H1 (cell line): Measurements from ENCODE around the gene RHEB. TPM values are rescaled to one million over a fixed set of nuclear protein-coding genes. Genes with fewer than 3 reads are reported as not detected.

Experiments used
- CTCF ChIA-PET: fragments of 300-600 bp; sonication (Branson Sonifier 250); formaldehyde crosslinking; loops from one replicate; lab custom pipeline; 2021; ENCODE audit not compliant: partially characterized antibody; lab: Charles Lee
- POLR2A ChIA-PET: fragments of 300-600 bp; sonication (Branson Sonifier 250); formaldehyde crosslinking; loops from one replicate; lab custom pipeline; 2021; ENCODE audit warnings: inconsistent platforms; ENCODE audit not compliant: partially characterized antibody; lab: Charles Lee
- DNase-seq, 2 experiments: peaks; one replicate each; pipeline versions ENCODE4 v3.0.0 to v3.0.0-alpha.2; 2010 to 2022; ENCODE audit warnings: low spot score in 2 of 2, low read depth in 1 of 2, mixed read lengths in 1 of 2
- FAIRE-seq: peaks from 2 replicates; lab custom pipeline; 2011; peaks lifted over from hg19 to GRCh38; lab: Jason Lieb, UNC
- H2AFZ ChIP-seq: 2 replicates; pipeline ENCODE4 v1.8.1; 2012; ENCODE audit warnings: low read length, inconsistent platforms
- H2AK5ac ChIP-seq: 2 replicates; pipeline ENCODE4 v1.6.1; 2013; ENCODE audit warnings: low read depth, low read length
- H2BK120ac ChIP-seq: replicated peaks from 2 replicates; pipeline ENCODE3; 2013; ENCODE audit warnings: low read depth, low read length, inconsistent platforms
- H2BK12ac ChIP-seq: 2 replicates; pipeline ENCODE4 v1.6.1; 2013; ENCODE audit warnings: low read depth, low read length
- H2BK15ac ChIP-seq: 2 replicates; pipeline ENCODE4 v1.6.1; 2013; ENCODE audit warnings: low read length
- H2BK20ac ChIP-seq: 2 replicates; pipeline ENCODE4 v1.6.1; 2013; ENCODE audit warnings: low read length
- H2BK5ac ChIP-seq: 2 replicates; pipeline ENCODE4 v1.6.1; 2013; ENCODE audit warnings: low read depth, low read length
- H3K14ac ChIP-seq: 2 replicates; pipeline ENCODE4 v1.6.1; 2013; ENCODE audit warnings: inconsistent platforms; ENCODE audit not compliant: insufficient read length
- H3K18ac ChIP-seq: 2 replicates; pipeline ENCODE4 v1.6.1; 2013; ENCODE audit warnings: low read length; ENCODE audit errors: extremely low read depth
- H3K23ac ChIP-seq: 2 replicates; pipeline ENCODE4 v1.6.1; 2013; ENCODE audit warnings: inconsistent platforms; ENCODE audit not compliant: insufficient read length
- H3K23me2 ChIP-seq: 2 replicates; pipeline ENCODE4 v1.6.1; 2013; ENCODE audit warnings: low read depth, low read length
- H3K27ac ChIP-seq: 2 replicates; pipeline ENCODE4 v1.6.1; 2011; ENCODE audit warnings: low read depth, low read length, inconsistent platforms
- H3K27me3 ChIP-seq, 4 experiments: replicated peaks in 1 of 4; 1 replicate in 1 of 4; 2 replicates in 3 of 4; pipeline versions ENCODE4 v1.6.1 to v1.8.1; 2011 to 2013; ENCODE audit warnings: low read length in 3 of 4, mild to moderate bottlenecking in 3 of 4, inconsistent platforms in 2 of 4, mixed read lengths in 2 of 4, moderate library complexity in 1 of 4; ENCODE audit not compliant: control insufficient read depth in 3 of 4, insufficient read depth in 3 of 4; ENCODE audit errors: extremely low read depth in 1 of 4
- H3K36me3 ChIP-seq, 4 experiments: 2 replicates each; pipeline versions ENCODE4 v1.6.1 to v1.8.1; 2011 to 2013; ENCODE audit warnings: mild to moderate bottlenecking in 4 of 4, low read length in 3 of 4, moderate library complexity in 2 of 4, control low read depth in 1 of 4, inconsistent platforms in 1 of 4; ENCODE audit not compliant: insufficient read depth in 4 of 4, control insufficient read depth in 2 of 4
- H3K4ac ChIP-seq: replicated peaks from 2 replicates; pipeline ENCODE3; 2013; ENCODE audit warnings: low read length, low read depth, mixed read lengths, inconsistent platforms; ENCODE audit not compliant: insufficient read length
- H3K4me1 ChIP-seq, 4 experiments: replicated peaks in 1 of 4; 1 replicate in 1 of 4; 2 replicates in 3 of 4; pipeline versions ENCODE4 v1.6.1 to v1.8.1; 2011 to 2013; ENCODE audit warnings: low read length in 3 of 4, inconsistent platforms in 2 of 4, mixed read lengths in 1 of 4; ENCODE audit not compliant: insufficient read depth in 4 of 4, control insufficient read depth in 3 of 4
- H3K4me2 ChIP-seq, 2 experiments: 2 replicates each; pipeline versions ENCODE4 v1.6.1 to v1.8.1; 2011 to 2013; ENCODE audit warnings: low read depth in 2 of 2, low read length in 2 of 2, control low read depth in 1 of 2, inconsistent platforms in 1 of 2, mild to moderate bottlenecking in 1 of 2; ENCODE audit not compliant: insufficient read depth in 1 of 2
- H3K4me3 ChIP-seq, 4 experiments: fragments of 200-600, 300-600 bp in 1 of 4; sonication (generic), shearing (Covaris generic), sonication (Bioruptor Twin) in 1 of 4; 2 replicates each; pipeline versions ENCODE4 v1.5.1 to v1.8.1; 2011 to 2016; ENCODE audit warnings: low read length in 4 of 4, low read depth in 3 of 4, control low read depth in 2 of 4, inconsistent platforms in 2 of 4, mild to moderate bottlenecking in 2 of 4, mixed read lengths in 1 of 4, moderate library complexity in 1 of 4; ENCODE audit not compliant: insufficient read depth in 2 of 4; ENCODE audit errors: extremely low read depth in 1 of 4
- H3K56ac ChIP-seq: replicated peaks from 2 replicates; pipeline ENCODE3; 2013; ENCODE audit warnings: low read depth, mild to moderate bottlenecking, mixed read lengths, low read length, inconsistent platforms; ENCODE audit not compliant: insufficient read length
- H3K79me1 ChIP-seq: 2 replicates; pipeline ENCODE4 v1.6.1; 2013; ENCODE audit warnings: low read depth, low read length, control low read depth
- H3K79me2 ChIP-seq, 2 experiments: 2 replicates each; pipeline versions ENCODE4 v1.6.1 to v1.8.1; 2012 to 2013; ENCODE audit warnings: low read length in 2 of 2, mild to moderate bottlenecking in 2 of 2, inconsistent platforms in 1 of 2; ENCODE audit not compliant: insufficient read depth in 2 of 2, control insufficient read depth in 1 of 2
- H3K9ac ChIP-seq, 4 experiments: replicated peaks in 1 of 4; 1 replicate in 1 of 4; 2 replicates in 3 of 4; pipeline versions ENCODE4 v1.6.1 to v1.8.1; 2011 to 2013; ENCODE audit warnings: low read depth in 3 of 4, low read length in 3 of 4, control low read depth in 2 of 4, mild to moderate bottlenecking in 2 of 4, moderate library complexity in 2 of 4, inconsistent platforms in 1 of 4; ENCODE audit errors: extremely low read depth in 1 of 4
- H3K9me3 ChIP-seq, 2 experiments: 2 replicates each; pipeline versions ENCODE4 v1.6.1 to v1.8.1; 2012 to 2013; ENCODE audit warnings: mild to moderate bottlenecking in 2 of 2, moderate library complexity in 2 of 2, control low read depth in 1 of 2, inconsistent platforms in 1 of 2, low read depth in 1 of 2, low read length in 1 of 2, mixed read lengths in 1 of 2; ENCODE audit not compliant: insufficient read depth in 2 of 2
- H4K20me1 ChIP-seq, 2 experiments: replicated peaks in 1 of 2; 2 replicates each; pipeline versions ENCODE3 to v1.8.1; 2011 to 2013; ENCODE audit warnings: inconsistent platforms in 2 of 2, low read length in 2 of 2, mild to moderate bottlenecking in 1 of 2; ENCODE audit not compliant: insufficient read depth in 2 of 2, control insufficient read depth in 1 of 2
- H4K5ac ChIP-seq: 2 replicates; pipeline ENCODE4 v1.6.1; 2013; ENCODE audit warnings: low read length, low read depth, mixed read lengths, inconsistent platforms; ENCODE audit not compliant: insufficient read length
- H4K8ac ChIP-seq: 2 replicates; pipeline ENCODE4 v1.8.0; 2013; ENCODE audit warnings: mild to moderate bottlenecking, moderate library complexity, low read length, inconsistent platforms; ENCODE audit not compliant: insufficient read depth; ENCODE audit errors: extremely low read depth
- H4K91ac ChIP-seq: replicated peaks from 2 replicates; pipeline ENCODE3; 2013; ENCODE audit warnings: low read length, mixed read lengths, inconsistent platforms; ENCODE audit not compliant: insufficient read length
- EGR1 ChIP-seq: IDR thresholded peaks from 2 replicates; pipeline ENCODE4 v1.6.1; 2011; ENCODE audit warnings: low read depth, low read length, borderline replicate concordance
- MAFK ChIP-seq: IDR thresholded peaks from 2 replicates; pipeline ENCODE4 v1.6.1; 2012; ENCODE audit warnings: low read depth, mild to moderate bottlenecking, improper control_type of control experiment, low read length
- SP2 ChIP-seq: IDR thresholded peaks from 2 replicates; pipeline ENCODE4 v1.6.1; 2012; ENCODE audit warnings: mild to moderate bottlenecking, low read length, inconsistent platforms
- WGBS, 2 experiments: shearing (Covaris generic) in 1 of 2; methylation state at CpG; one replicate each; pipeline versions ENCODE4 v1.1.6 to v1.1.7; 2013 to 2015; ENCODE audit warnings: low lambda C conversion rate in 2 of 2, mixed read lengths in 2 of 2, inconsistent platforms in 1 of 2, low coverage in 1 of 2, missing lambda C conversion rate in 1 of 2; ENCODE audit not compliant: insufficient replicate concordance in 2 of 2, insufficient coverage in 1 of 2, insufficient read length in 1 of 2; ENCODE audit errors: extremely low coverage in 1 of 2, missing lambda C conversion rate in 1 of 2; 5-methylcytosine and 5-hydroxymethylcytosine counted together
- polyA plus RNA-seq, 7 experiments: library from polyadenylated mRNA; depleted of rRNA in 3 of 7; stranded (reverse) in 5 of 7; unstranded in 2 of 7; fragments of >200 nt in 5 of 7; fragments of 200-250 nt in 2 of 7; gene quantifications; 1 replicate in 5 of 7; 2 replicates in 1 of 7; 4 replicates in 1 of 7; pipeline versions ENCODE4 v1.2.1 to v1.2.3, GENCODE V29; 2011 to 2013; ENCODE audit warnings: missing spikeins in 2 of 7, mixed read lengths in 2 of 7
- total RNA-seq: library from RNA; stranded (reverse); fragmentation: NEBNext Ultra II Directional; extraction: Animal tissue kit (Norgen Biotek cat#: 25700); gene quantifications from 2 replicates; pipeline ENCODE4 v1.2.1, GENCODE V29; 2021

The RHEB gene
- total and polyA plus RNA-seq, 2 of the 8 experiments (the other 6 are each of a cell fraction or from before 2014, with no cell fraction given), result 60.8 to 132 TPM

DNA sequence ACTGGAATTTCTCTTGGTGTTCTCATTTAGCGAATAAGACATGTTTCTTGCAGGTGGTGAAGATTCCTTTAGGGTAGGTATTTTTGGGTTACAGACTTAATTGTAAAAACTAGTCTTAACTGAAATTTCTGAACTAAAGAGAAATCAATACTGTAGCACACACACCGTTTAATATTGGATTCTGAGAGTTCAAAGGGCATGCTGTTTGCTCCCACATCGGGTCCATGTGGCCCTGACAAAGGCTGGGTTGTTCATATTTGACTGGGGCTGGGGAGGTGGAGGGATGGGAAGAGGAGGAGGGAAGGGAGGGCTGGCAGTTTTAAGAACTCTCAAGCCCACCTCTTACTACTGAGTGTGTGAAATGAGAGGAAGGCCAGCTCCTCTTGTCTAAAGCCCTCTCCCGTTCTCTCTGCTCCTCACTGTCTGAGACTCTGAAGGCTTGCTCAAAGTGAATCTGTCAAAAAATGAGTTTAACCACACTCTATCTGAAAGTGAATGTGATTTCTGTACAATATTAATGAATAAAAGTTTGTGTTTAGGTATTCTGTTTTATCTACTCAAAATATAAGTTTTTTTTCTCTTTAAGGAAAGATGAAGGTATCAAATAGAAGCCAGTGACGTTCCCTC is 40.0 kb upstream of the RHEB start:
- Histone ChIP-seq H4K91ac (no peak overlapping the region), H3K9ac (no peak overlapping the region), H3K9me3 (no peaks in the 10 kb centered on the region), H4K8ac (no peak overlapping the region), H3K56ac (no peak overlapping the region), H3K4me1 (no peaks in the 10 kb centered on the region), H3K79me2 (no peaks in the 10 kb centered on the region), H3K27ac (no peak overlapping the region), H3K4ac (no peak overlapping the region), H3K14ac (no peak overlapping the region), H2AK5ac (no peak overlapping the region), H3K18ac (no peak overlapping the region), H3K27me3 (no peaks in the 10 kb centered on the region), H3K36me3 (no peaks in the 10 kb centered on the region), H3K4me2 (no peak overlapping the region), H3K23ac (no peak overlapping the region)
- 95% methylated on average over 5 of the region's 5 CpGs; no CpG with 5 or more reads in 1 of the 2 experiments for WGBS, 2 experiments
- ChIA-PET CTCF (interaction anchor here (1.5 kb wide), 1 partner anchor 21 kb away, joined by 3 read pairs; no protein-coding TSS in a partner anchor), POLR2A (no interaction called here)
- TF ChIP-seq MAFK (no peak), SP2 (no peak), EGR1 (no peak)
- TF ChIP-seq, all 59 proteins: peak for 0
- Histone ChIP-seq H2BK120ac (no peak overlapping the region), H3K79me1 (no peaks in the 10 kb centered on the region), H2BK5ac (no peak overlapping the region), H2BK15ac (no peak overlapping the region), H2BK20ac (no peak overlapping the region), H4K20me1 (no peaks in the 10 kb centered on the region), H3K23me2 (no peaks in the 10 kb centered on the region), H2BK12ac (no peak overlapping the region), H4K5ac (no peak overlapping the region), H3K4me3 (no peak overlapping the region), H2AFZ (no peak overlapping the region)
- DNase-seq, result no peak
- no peak for FAIRE-seq
